ENCODE measurements around the gene KRTAP1-3.
"Not testable (repeated sequence)": the region's sequence is repeated elsewhere in the genome, so short reads cannot be mapped to it uniquely, and the experiment has no call there.

Gene KRTAP1-3

DNA sequence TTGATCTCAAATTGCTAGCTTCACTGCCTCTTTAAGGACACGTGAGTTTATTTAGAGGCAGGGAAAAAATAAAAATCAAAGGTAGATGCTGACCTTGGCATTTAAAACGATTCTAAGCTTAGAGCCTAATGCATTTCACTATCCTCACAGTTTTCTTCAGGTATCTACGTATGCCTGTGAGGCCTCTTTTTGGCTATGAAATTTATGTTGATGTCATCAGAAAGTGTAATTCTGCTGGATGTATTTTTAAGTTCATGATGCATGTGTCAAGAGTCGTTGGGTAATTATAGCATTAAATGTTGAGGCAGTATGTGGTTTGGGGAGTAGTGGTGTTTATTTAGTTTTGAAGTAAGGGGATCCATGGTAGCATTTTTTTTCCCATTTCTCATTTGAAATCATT is 30.7 kb downstream of the KRTAP1-3 start:
- peaks cover 0 to 5% of the 10 kb centered on the region in 2 donors for H3K4me1 ChIP-seq (ENCODE audit: control insufficient read depth in 2 of 2, insufficient read depth in 1 of 2, low read depth in 1 of 2, low read length in 2 of 2)
- H3K27ac ChIP-seq (replicated peaks; ENCODE audit: low read length): no peak overlapping the region
- no peak overlapping the region for H3K18ac ChIP-seq (ENCODE audit: low read length)
- peaks cover 0 to 3% of the 10 kb centered on the region in 2 donors for H3K9me3 ChIP-seq (replicated peaks in 1 of 2; ENCODE audit: control insufficient read depth in 2 of 2, insufficient read depth in 1 of 2, low read depth in 1 of 2, low read length in 2 of 2)
- H2BK5ac ChIP-seq (ENCODE audit: low read length): no peak overlapping the region
- H2BK15ac ChIP-seq (ENCODE audit: low read length): no peak overlapping the region
- no peak overlapping the region for H3K4me2 ChIP-seq (ENCODE audit: insufficient read depth, low read length, poor library complexity, severe bottlenecking)
- no peaks in the 10 kb centered on the region for H3K27me3 ChIP-seq (ENCODE audit: control insufficient read depth in 3 of 3, insufficient read depth in 3 of 3, low read depth in 1 of 3, low read length in 3 of 3)
- no peak for DNase-seq (ENCODE audit: low spot score)
- H4K8ac ChIP-seq (ENCODE audit: low read depth, low read length): no peak overlapping the region
- no peaks in the 10 kb centered on the region for H3K79me1 ChIP-seq (ENCODE audit: low read depth, low read length)
- no peak overlapping the region for H2AFZ ChIP-seq (ENCODE audit: low read length)
- no peak overlapping the region for H4K91ac ChIP-seq (ENCODE audit: low read depth, low read length, poor library complexity)
- no peak overlapping the region for H3K4me3 ChIP-seq (ENCODE audit: low read length in 2 of 2)
- H2BK120ac ChIP-seq (ENCODE audit: low read depth, low read length): no peak overlapping the region
- no peak overlapping the region for H2AK5ac ChIP-seq (ENCODE audit: low read depth, low read length)
- no peaks in the 10 kb centered on the region for H3K36me3 ChIP-seq (replicated peaks in 1 of 2; ENCODE audit: control insufficient read depth in 2 of 2, insufficient read depth in 2 of 2, low read length in 2 of 2)
- H2BK12ac ChIP-seq (ENCODE audit: low read length): no peak overlapping the region
- 100% methylated on average over 1 of the region's 4 CpGs; no CpG with 5 or more reads in 1 of the 2 donors for WGBS, 2 donors (ENCODE audit: extremely low coverage in 2 of 2, insufficient read length in 2 of 2, insufficient replicate concordance in 1 of 2)
- no peak overlapping the region for H3K4ac ChIP-seq (ENCODE audit: low read length)
- H3K14ac ChIP-seq (ENCODE audit: low read length): no peak overlapping the region
- no peak overlapping the region for H3K9ac ChIP-seq (ENCODE audit: low read depth, low read length, poor library complexity)
- no peak overlapping the region for H3K23ac ChIP-seq (ENCODE audit: low read depth, low read length, poor library complexity)

DNA sequence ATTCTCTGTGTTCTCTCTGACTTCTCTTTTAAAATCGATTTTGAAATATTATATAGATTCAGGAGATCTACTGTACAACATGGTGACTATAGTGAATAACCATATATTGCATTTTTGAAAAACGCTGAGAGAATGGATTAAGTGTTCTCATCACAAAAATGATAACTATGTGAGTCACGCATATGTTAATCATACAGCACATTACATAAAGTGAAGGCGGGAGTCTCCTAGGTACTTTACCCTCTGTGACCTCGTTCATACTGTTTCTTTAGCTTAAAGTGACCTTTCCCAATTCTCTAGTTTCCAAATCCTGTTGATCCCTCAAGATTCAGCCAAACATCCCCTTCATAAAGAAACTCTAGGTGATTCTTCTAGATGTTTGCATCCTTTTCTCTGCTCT is 31.9 kb downstream of the KRTAP1-3 start:
- Histone ChIP-seq H2BK12ac (ENCODE audit: low read length) (no peak overlapping the region), H3K23ac (ENCODE audit: low read depth, low read length, poor library complexity) (no peak overlapping the region), H3K4ac (ENCODE audit: low read length) (no peak overlapping the region), H3K4me1 (ENCODE audit: control insufficient read depth in 2 of 2, insufficient read depth in 1 of 2, low read depth in 1 of 2, low read length in 2 of 2) (peaks cover 0 to 1% of the 10 kb centered on the region in 2 donors), H3K4me2 (ENCODE audit: insufficient read depth, low read length, poor library complexity, severe bottlenecking) (no peak overlapping the region), H2BK5ac (ENCODE audit: low read length) (no peak overlapping the region), H3K18ac (ENCODE audit: low read length) (no peak overlapping the region), H2AFZ (ENCODE audit: low read length) (no peak overlapping the region), H3K4me3 (ENCODE audit: low read length in 2 of 2) (no peak overlapping the region), H3K27me3 (ENCODE audit: control insufficient read depth in 3 of 3, insufficient read depth in 3 of 3, low read depth in 1 of 3, low read length in 3 of 3) (no peaks in the 10 kb centered on the region), H3K27ac (replicated peaks; ENCODE audit: low read length) (no peak overlapping the region), H2BK120ac (ENCODE audit: low read depth, low read length) (no peak overlapping the region), H4K91ac (ENCODE audit: low read depth, low read length, poor library complexity) (no peak overlapping the region), H3K79me1 (ENCODE audit: low read depth, low read length) (no peaks in the 10 kb centered on the region), H3K14ac (ENCODE audit: low read length) (no peak overlapping the region), H3K9ac (ENCODE audit: low read depth, low read length, poor library complexity) (no peak overlapping the region), H3K36me3 (replicated peaks in 1 of 2; ENCODE audit: control insufficient read depth in 2 of 2, insufficient read depth in 2 of 2, low read length in 2 of 2) (no peaks in the 10 kb centered on the region), H4K8ac (ENCODE audit: low read depth, low read length) (no peak overlapping the region), H2AK5ac (ENCODE audit: low read depth, low read length) (no peak overlapping the region), H2BK15ac (ENCODE audit: low read length) (no peak overlapping the region), H3K9me3 (replicated peaks in 1 of 2; ENCODE audit: control insufficient read depth in 2 of 2, insufficient read depth in 1 of 2, low read depth in 1 of 2, low read length in 2 of 2) (peaks cover 0 to 3% of the 10 kb centered on the region in 2 donors)
- no peak for DNase-seq (ENCODE audit: low spot score)
- WGBS, 2 donors (ENCODE audit: extremely low coverage in 2 of 2, insufficient read length in 2 of 2, insufficient replicate concordance in 1 of 2): no CpG with 5 or more reads among the region's 5 CpGs

DNA sequence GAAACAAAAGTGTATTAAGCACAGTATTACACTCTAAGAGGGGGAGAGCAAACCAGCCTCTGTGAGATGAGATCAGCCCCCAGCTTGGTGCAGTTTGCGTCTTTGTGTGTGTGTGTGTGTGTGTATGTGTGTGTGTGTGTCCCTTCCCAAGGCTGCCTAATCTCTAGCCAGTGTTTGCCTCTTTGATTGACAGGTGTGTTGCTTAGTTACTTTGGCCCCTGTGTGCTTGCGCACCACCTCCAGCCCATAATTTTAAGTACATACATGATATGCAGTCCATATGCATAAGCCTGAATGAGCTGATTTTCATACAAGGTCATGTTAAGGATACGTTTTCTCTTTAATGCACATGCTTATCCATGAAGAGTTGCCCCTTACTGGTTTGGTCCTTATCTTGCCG is 32.9 kb downstream of the KRTAP1-3 start:
- Histone ChIP-seq H2BK12ac (ENCODE audit: low read length) (no peak overlapping the region), H3K4me2 (ENCODE audit: insufficient read depth, low read length, poor library complexity, severe bottlenecking) (no peak overlapping the region), H2BK120ac (ENCODE audit: low read depth, low read length) (no peak overlapping the region), H3K36me3 (replicated peaks in 1 of 2; ENCODE audit: control insufficient read depth in 2 of 2, insufficient read depth in 2 of 2, low read length in 2 of 2) (no peaks in the 10 kb centered on the region), H3K79me1 (ENCODE audit: low read depth, low read length) (no peaks in the 10 kb centered on the region), H2AFZ (ENCODE audit: low read length) (no peak overlapping the region), H3K9ac (ENCODE audit: low read depth, low read length, poor library complexity) (no peak overlapping the region), H3K18ac (ENCODE audit: low read length) (no peak overlapping the region), H3K4me3 (ENCODE audit: low read length in 2 of 2) (no peak overlapping the region), H3K14ac (ENCODE audit: low read length) (no peak overlapping the region), H3K9me3 (replicated peaks in 1 of 2; ENCODE audit: control insufficient read depth in 2 of 2, insufficient read depth in 1 of 2, low read depth in 1 of 2, low read length in 2 of 2) (peaks cover 0 to 3% of the 10 kb centered on the region in 2 donors), H2BK5ac (ENCODE audit: low read length) (no peak overlapping the region), H3K27me3 (ENCODE audit: control insufficient read depth in 3 of 3, insufficient read depth in 3 of 3, low read depth in 1 of 3, low read length in 3 of 3) (peaks cover 0 to 3% (median 0%) of the 10 kb centered on the region in 3 experiments), H3K23ac (ENCODE audit: low read depth, low read length, poor library complexity) (no peak overlapping the region), H4K8ac (ENCODE audit: low read depth, low read length) (no peak overlapping the region), H2BK15ac (ENCODE audit: low read length) (no peak overlapping the region), H3K27ac (replicated peaks; ENCODE audit: low read length) (no peak overlapping the region), H3K4ac (ENCODE audit: low read length) (no peak overlapping the region), H4K91ac (ENCODE audit: low read depth, low read length, poor library complexity) (no peak overlapping the region), H3K4me1 (ENCODE audit: control insufficient read depth in 2 of 2, insufficient read depth in 1 of 2, low read depth in 1 of 2, low read length in 2 of 2) (peaks cover 0 to 4% of the 10 kb centered on the region in 2 donors), H2AK5ac (ENCODE audit: low read depth, low read length) (no peak overlapping the region)
- WGBS, 2 donors (ENCODE audit: extremely low coverage in 2 of 2, insufficient read length in 2 of 2, insufficient replicate concordance in 1 of 2): no CpG with 5 or more reads among the region's 4 CpGs
- no peak for DNase-seq (ENCODE audit: low spot score)

DNA sequence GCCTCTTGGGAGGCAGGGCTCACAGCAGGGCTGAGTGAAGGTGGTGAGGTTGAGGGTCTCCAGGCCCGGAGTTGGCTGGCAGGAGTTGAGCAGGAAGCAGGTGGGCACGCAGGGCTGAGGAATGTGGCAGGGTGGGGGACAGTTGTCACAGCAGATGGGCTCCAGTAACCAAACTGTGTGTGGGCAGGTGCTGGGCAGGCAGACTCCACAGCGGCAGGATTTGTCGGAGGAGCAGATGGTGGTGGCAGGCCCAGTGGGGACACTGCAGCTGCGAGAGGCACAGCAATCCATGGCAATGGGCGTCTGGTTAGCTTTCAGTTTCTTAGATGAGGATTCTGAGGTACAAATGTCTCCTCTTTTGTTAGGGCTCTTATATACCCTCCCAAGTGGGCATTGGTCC is 35.1 kb downstream of the KRTAP1-3 start, which contains the start of gene KRTAP3-2:
Gene KRTAP3-2 (minus strand): TSS at position 344 of the 400 bp plus-strand sequence. CDS start 53 bp downstream, at position 291.
- not testable (repeated sequence) for H3K4ac ChIP-seq (ENCODE audit: low read length); H2BK120ac ChIP-seq (ENCODE audit: low read depth, low read length); H2AK5ac ChIP-seq (ENCODE audit: low read depth, low read length); H3K9me3 ChIP-seq (replicated peaks in 1 of 2; ENCODE audit: control insufficient read depth in 2 of 2, insufficient read depth in 1 of 2, low read depth in 1 of 2, low read length in 2 of 2); H3K14ac ChIP-seq (ENCODE audit: low read length); H3K4me1 ChIP-seq (ENCODE audit: control insufficient read depth in 2 of 2, insufficient read depth in 1 of 2, low read depth in 1 of 2, low read length in 2 of 2); H3K4me2 ChIP-seq (ENCODE audit: insufficient read depth, low read length, poor library complexity, severe bottlenecking); H2BK15ac ChIP-seq (ENCODE audit: low read length); H3K79me1 ChIP-seq (ENCODE audit: low read depth, low read length); H3K9ac ChIP-seq (ENCODE audit: low read depth, low read length, poor library complexity); H3K36me3 ChIP-seq (replicated peaks in 1 of 2; ENCODE audit: control insufficient read depth in 2 of 2, insufficient read depth in 2 of 2, low read length in 2 of 2); DNase-seq (ENCODE audit: low spot score); H3K23ac ChIP-seq (ENCODE audit: low read depth, low read length, poor library complexity); H3K18ac ChIP-seq (ENCODE audit: low read length); H3K27me3 ChIP-seq (ENCODE audit: control insufficient read depth in 3 of 3, insufficient read depth in 3 of 3, low read depth in 1 of 3, low read length in 3 of 3); H2BK5ac ChIP-seq (ENCODE audit: low read length); H2AFZ ChIP-seq (ENCODE audit: low read length); H4K91ac ChIP-seq (ENCODE audit: low read depth, low read length, poor library complexity); H3K27ac ChIP-seq (replicated peaks; ENCODE audit: low read length)
- Histone ChIP-seq H4K8ac (ENCODE audit: low read depth, low read length) (peak within 1 kb of the TSS; percentile 82), H3K4me3 (ENCODE audit: low read length in 2 of 2) (peak within 1 kb of the TSS in 1 of 2 donors; percentile 67), H2BK12ac (ENCODE audit: low read length) (peak within 1 kb of the TSS; percentile 14)
- no CpG with 5 or more reads among the region's 6 CpGs for WGBS, 2 donors (ENCODE audit: extremely low coverage in 2 of 2, insufficient read length in 2 of 2, insufficient replicate concordance in 1 of 2)

Data from neuronal stem cell (in vitro differentiated cells).